GM10248 (cell line): ENCODE results near the gene PDLIM5.

Experiments used
- CTCF ChIA-PET: fragments of 300-600 bp; sonication (Branson Sonifier 250); formaldehyde crosslinking; extraction: SDS; loops from one replicate; lab custom pipeline; 2021; ENCODE audit warnings: antibody characterized with exemption; lab: Yijun Ruan, JAX
- POLR2A ChIA-PET: fragments of 350-650 bp; sonication (Branson Sonifier 250); formaldehyde crosslinking; extraction: SDS; loops from one replicate; lab custom pipeline; 2020; ENCODE audit warnings: antibody characterized with exemption; lab: Yijun Ruan, JAX
- DNase-seq: peaks from one replicate; pipeline ENCODE4 v3.0.0; 2012; ENCODE audit errors: extremely low spot score
- CTCF ChIP-seq: IDR thresholded peaks from 2 replicates; pipeline ENCODE4 v1.5.1; 2012; ENCODE audit warnings: mild to moderate bottlenecking, low read depth; ENCODE audit errors: extremely low read depth, missing control alignments, control extremely low read depth

Gene PDLIM5

DNA sequence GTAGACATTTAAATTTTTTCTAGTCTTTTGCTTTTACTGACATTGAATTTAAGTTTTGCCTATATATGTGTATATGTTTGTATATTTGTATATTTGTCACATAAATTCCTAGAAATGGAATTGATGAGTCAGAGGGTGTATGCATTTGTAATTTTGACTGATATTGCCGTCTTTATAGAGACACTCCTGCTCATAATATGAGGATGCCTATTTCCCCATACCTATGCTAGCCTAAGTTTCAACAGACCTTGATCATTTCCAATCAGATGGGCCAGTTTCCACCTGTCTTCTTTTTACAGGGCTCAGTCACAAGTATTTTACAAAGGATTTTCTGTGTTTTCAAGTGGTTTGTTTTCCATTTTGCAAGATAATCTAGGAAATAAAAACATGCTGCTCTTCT is 10.8 kb downstream of the PDLIM5 start:
- ChIA-PET CTCF (interaction anchor here (0.9 to 1.7 kb wide), 2 partner anchors 7 to 11 kb away, joined by 3 read pairs; no protein-coding TSS in a partner anchor), POLR2A (no interaction called here)
- no peak for DNase-seq
- no peak for TF ChIP-seq CTCF

DNA sequence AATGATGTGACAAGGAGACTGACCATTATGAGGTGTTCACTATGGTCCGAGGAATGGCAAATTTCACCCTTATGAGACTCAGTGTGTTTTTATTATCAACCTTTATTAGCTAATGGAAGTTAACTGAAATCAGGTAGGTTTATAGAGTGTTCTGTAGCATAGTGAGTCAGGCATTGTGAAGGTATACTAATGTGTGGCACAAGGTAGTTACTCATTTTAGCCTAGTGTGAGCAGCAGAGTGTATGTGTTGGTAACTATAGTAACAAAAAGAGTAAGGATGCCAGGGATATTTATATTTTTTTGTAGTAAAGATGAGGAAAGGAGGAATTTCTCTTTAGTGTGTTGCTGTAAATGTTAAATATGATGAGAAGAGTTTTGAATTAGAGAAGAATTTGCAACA is 12.0 kb downstream of the PDLIM5 start:
- POLR2A ChIA-PET = no interaction called here
- no peak for DNase-seq
- no peak for TF ChIP-seq CTCF
- CTCF ChIA-PET = interaction anchor here (0.9 to 1.7 kb wide), 5 partner anchors 8 to 86 kb away, joined by 3 read pairs; no protein-coding TSS in a partner anchor

GRCh38 chr4:94466371-94466770 is 14.6 kb downstream of the PDLIM5 start:
- no peak for TF ChIP-seq CTCF
- CTCF ChIA-PET = no interaction called here
- POLR2A ChIA-PET = no interaction called here
- no peak for DNase-seq

DNA sequence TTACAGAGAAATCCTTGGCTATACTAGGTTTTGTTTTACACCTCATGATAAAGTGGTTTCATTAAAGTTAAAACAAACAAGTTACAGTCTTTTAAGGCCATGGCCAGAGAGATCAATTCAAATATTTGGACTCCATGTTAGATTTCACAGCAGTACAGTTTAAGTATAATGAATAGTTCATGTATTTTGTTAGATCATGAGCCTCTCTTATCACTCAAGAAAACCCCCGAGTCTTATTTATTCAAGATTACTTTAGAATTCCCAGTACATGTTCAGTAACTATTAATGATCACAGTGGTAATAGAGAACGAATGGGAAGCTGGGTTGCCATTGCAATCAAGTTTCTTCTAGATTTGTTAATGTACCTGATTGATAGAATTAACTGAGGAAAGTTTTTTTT is 15.2 kb downstream of the PDLIM5 start:
- no peak for DNase-seq
- POLR2A ChIA-PET = no interaction called here
- CTCF ChIA-PET = no interaction called here
- TF ChIP-seq CTCF = no peak

DNA sequence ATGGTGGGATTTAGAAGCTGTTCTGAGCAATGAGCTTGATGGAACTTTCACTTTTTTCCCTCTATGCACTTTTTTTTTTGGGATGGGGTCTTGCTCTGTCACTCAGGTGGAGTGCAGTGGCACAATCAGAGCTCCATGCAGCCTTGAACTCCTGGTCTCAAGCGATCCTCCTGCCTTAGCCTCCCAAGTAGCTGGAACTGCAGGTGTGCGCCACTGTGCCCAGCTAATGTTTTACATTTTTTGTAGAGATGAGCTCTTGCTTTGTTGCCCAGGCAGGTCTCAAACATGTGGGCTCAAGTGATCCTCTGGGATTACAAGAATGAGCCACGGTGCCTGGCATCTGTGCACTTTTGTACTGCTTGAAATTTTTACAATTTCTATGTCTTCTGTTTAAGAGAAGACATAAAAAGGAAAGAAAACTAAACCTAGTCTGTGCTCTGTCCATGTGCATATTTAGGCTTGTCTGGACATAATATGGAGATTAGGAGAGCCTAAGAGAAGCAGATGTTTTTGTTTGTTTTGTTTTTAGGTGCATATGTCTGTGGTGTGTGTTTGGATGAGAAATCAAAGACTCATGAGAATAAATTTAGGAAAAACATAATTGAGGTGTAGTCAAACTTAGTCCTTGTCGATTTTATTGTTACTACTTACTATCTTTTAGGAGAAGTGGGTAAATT is 16.5 kb downstream of the PDLIM5 start:
- TF ChIP-seq CTCF = no peak
- DNase-seq = no peak
- CTCF ChIA-PET = interaction anchor here (0.8 kb wide), 1 partner anchor 61 kb away, joined by 3 read pairs; no protein-coding TSS in a partner anchor
- POLR2A ChIA-PET = no interaction called here

DNA sequence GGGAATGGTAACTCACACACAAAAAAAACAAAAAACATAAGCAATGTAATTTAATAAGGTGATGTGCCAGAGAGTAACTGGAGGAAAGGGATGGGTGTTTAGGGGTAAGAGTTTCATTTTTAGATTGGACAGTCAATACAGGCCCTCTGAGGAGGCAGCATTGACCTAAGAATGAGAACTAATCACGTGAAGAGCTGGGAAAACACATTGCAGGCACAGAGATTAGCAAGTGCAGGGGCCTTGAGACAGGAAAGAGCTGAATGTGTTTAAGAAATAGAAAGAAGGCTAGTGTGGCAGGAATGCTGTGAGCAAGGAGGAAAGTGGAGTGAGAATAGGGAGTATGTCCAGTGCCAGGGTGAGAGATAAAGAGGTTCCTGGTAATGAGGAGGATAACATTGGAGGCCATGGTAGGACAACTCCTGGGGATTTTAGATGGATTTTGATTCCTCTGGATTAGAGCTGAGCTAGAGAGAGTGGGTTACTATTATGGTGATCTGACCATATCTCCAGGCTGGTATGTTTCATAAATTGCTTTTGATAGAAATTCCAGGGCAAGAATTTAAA is 17.6 kb downstream of the PDLIM5 start:
- no peak for TF ChIP-seq CTCF
- no peak for DNase-seq
- ChIA-PET POLR2A (no interaction called here), CTCF (no interaction called here)
